ENCODE results near the gene TMEM200C.
A peak's percentile ranks its signal among the peaks of the same experiment; 100 is the strongest.
"Not testable (repeated sequence)": the region's sequence is repeated elsewhere in the genome, so short reads cannot be mapped to it uniquely, and the experiment has no call there.

The TMEM200C gene

GRCh38 chr18:5891854-5892215 is 3.5 kb downstream of the TMEM200C start:
- no peak for DNase-seq (ENCODE audit: low read depth in 2 of 2)

- DNase-seq (ENCODE audit: low read depth in 2 of 2) = no peak
Observed at GRCh38 chr18:5891184-5891853, 4.0 kb downstream of the TMEM200C start.

GRCh38 chr18:5890331-5891183 is 4.8 kb downstream of the TMEM200C start:
- DNase-seq (ENCODE audit: low read depth in 2 of 2) = peak; percentile 18 to 23

GRCh38 chr18:5885361-5885760 is 10.0 kb downstream of the TMEM200C start:
- no peak for DNase-seq (ENCODE audit: low read depth in 2 of 2)

GRCh38 chr18:5884375-5884774 is 10.9 kb downstream of the TMEM200C start:
- no peak for DNase-seq (ENCODE audit: low read depth in 2 of 2)

- no peak for DNase-seq (ENCODE audit: low read depth in 2 of 2)
Observed at GRCh38 chr18:5879479-5879882, 15.8 kb downstream of the TMEM200C start.

- DNase-seq (ENCODE audit: low read depth in 2 of 2) = no peak
Observed at GRCh38 chr18:5876891-5877290, 18.4 kb downstream of the TMEM200C start.

GRCh38 chr18:5874336-5874735 is 21.0 kb downstream of the TMEM200C start:
- DNase-seq (ENCODE audit: low read depth in 2 of 2) = no peak

- DNase-seq (ENCODE audit: low read depth in 2 of 2) = no peak
Observed at GRCh38 chr18:5872886-5873285, 22.4 kb downstream of the TMEM200C start.

GRCh38 chr18:5871426-5871825 is 23.9 kb downstream of the TMEM200C start:
- DNase-seq (ENCODE audit: low read depth in 2 of 2) = no peak

GRCh38 chr18:5868218-5868854 is 27.0 kb downstream of the TMEM200C start:
- DNase-seq (ENCODE audit: low read depth in 2 of 2) = peak in 1 of 2 donors; percentile 20

- DNase-seq (ENCODE audit: low read depth in 2 of 2) = no peak
Observed at GRCh38 chr18:5865521-5865920, 29.8 kb downstream of the TMEM200C start.

- DNase-seq (ENCODE audit: low read depth in 2 of 2) = not testable (repeated sequence)
Observed at GRCh38 chr18:5862127-5862526, 33.2 kb downstream of the TMEM200C start.

GRCh38 chr18:5857180-5857579 is 38.1 kb downstream of the TMEM200C start:
- DNase-seq (ENCODE audit: low read depth in 2 of 2) = no peak

GRCh38 chr18:5853253-5853652 is 42.1 kb downstream of the TMEM200C start:
- no peak for DNase-seq (ENCODE audit: low read depth in 2 of 2)

GRCh38 chr18:5851998-5852397 is 43.3 kb downstream of the TMEM200C start:
- DNase-seq (ENCODE audit: low read depth in 2 of 2) = no peak

GRCh38 chr18:5842653-5843052 is 52.7 kb downstream of the TMEM200C start:
- no peak for DNase-seq (ENCODE audit: low read depth in 2 of 2)

- no peak for DNase-seq (ENCODE audit: low read depth in 2 of 2)
Observed at GRCh38 chr18:5841518-5841917, 53.8 kb downstream of the TMEM200C start.

GRCh38 chr18:5840547-5840946 is 54.8 kb downstream of the TMEM200C start:
- no peak for DNase-seq (ENCODE audit: low read depth in 2 of 2)

GRCh38 chr18:5840025-5840424 is 55.3 kb downstream of the TMEM200C start:
- DNase-seq (ENCODE audit: low read depth in 2 of 2) = no peak

GRCh38 chr18:5839102-5839501 is 56.2 kb downstream of the TMEM200C start:
- DNase-seq (ENCODE audit: low read depth in 2 of 2) = no peak

Measured in activated CD4-positive, alpha-beta T cell treated with anti-CD3 and anti-CD28 coated beads for 24 hours (primary cell).